OCI-LY1 (cell line): ENCODE measurements around the gene PTPRN2.

Experiments
- EZH2 ChIP-seq: fragments of 200-600 bp; sonication (generic), shearing (Covaris generic); IDR thresholded peaks from 2 replicates; pipeline ENCODE4 v1.8.0; 2017; ENCODE audit warnings: borderline replicate concordance, mixed run types, mild to moderate bottlenecking, antibody characterized with exemption, low read length, moderate library complexity, mixed read lengths
- TF ChIP-seq, protein P1 (sequence below): fragments of 200-600 bp; sonication (generic), shearing (Covaris generic); IDR thresholded peaks from 2 replicates; pipeline ENCODE4 v1.5.1; 2017; ENCODE audit warnings: mild to moderate bottlenecking, antibody characterized with exemption, low read length, moderate library complexity, mixed read lengths

- TF ChIP-seq, protein P1, sequence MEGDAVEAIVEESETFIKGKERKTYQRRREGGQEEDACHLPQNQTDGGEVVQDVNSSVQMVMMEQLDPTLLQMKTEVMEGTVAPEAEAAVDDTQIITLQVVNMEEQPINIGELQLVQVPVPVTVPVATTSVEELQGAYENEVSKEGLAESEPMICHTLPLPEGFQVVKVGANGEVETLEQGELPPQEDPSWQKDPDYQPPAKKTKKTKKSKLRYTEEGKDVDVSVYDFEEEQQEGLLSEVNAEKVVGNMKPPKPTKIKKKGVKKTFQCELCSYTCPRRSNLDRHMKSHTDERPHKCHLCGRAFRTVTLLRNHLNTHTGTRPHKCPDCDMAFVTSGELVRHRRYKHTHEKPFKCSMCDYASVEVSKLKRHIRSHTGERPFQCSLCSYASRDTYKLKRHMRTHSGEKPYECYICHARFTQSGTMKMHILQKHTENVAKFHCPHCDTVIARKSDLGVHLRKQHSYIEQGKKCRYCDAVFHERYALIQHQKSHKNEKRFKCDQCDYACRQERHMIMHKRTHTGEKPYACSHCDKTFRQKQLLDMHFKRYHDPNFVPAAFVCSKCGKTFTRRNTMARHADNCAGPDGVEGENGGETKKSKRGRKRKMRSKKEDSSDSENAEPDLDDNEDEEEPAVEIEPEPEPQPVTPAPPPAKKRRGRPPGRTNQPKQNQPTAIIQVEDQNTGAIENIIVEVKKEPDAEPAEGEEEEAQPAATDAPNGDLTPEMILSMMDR, result no peak
- TF ChIP-seq EZH2, result no peak
Observed at GRCh38 chr7:158631574-158632195, 44.1 kb upstream of the PTPRN2 start.
